HG03558 (cell line): ENCODE data around the gene XPNPEP1.

ENCODE experiments used
- ATAC-seq: cut with Tn5 transposase; IDR thresholded peaks from one replicate; pipeline ENCODE4 v1.9.1; 2021; ENCODE audit warnings: moderate number of reproducible peaks; ENCODE audit not compliant: unreplicated experiment; ENCODE audit errors: extremely low read depth

XPNPEP1 gene

GRCh38 chr10:109922976-109923921, at the start of gene XPNPEP1:
TSS of gene XPNPEP1 (minus strand) at chr10:109923511. CDS start at chr10:109923433, 78 bp downstream.
- peak; percentile 93 for ATAC-seq

- no peak for ATAC-seq
Observed at GRCh38 chr10:109972372-109973001, 49.2 kb upstream of the XPNPEP1 start.

GRCh38 chr10:109971634-109972033, 48.3 kb upstream of the XPNPEP1 start:
- no peak for ATAC-seq

- no peak for ATAC-seq
Observed at GRCh38 chr10:109969760-109970346, 46.5 kb upstream of the XPNPEP1 start.

GRCh38 chr10:109968953-109969759, 45.8 kb upstream of the XPNPEP1 start:
- no peak for ATAC-seq

GRCh38 chr10:109967739-109968088, 44.4 kb upstream of the XPNPEP1 start:
- no peak for ATAC-seq

GRCh38 chr10:109966961-109967738, 43.8 kb upstream of the XPNPEP1 start:
- no peak for ATAC-seq

GRCh38 chr10:109964318-109964717, 41.0 kb upstream of the XPNPEP1 start:
- ATAC-seq, result no peak

GRCh38 chr10:109963439-109963838, 40.1 kb upstream of the XPNPEP1 start:
- ATAC-seq, result no peak

- ATAC-seq, result no peak
Observed at GRCh38 chr10:109962247-109962646, 38.9 kb upstream of the XPNPEP1 start.

GRCh38 chr10:109961174-109962001, 38.1 kb upstream of the XPNPEP1 start:
- ATAC-seq, result no peak

GRCh38 chr10:109960682-109961081, 37.4 kb upstream of the XPNPEP1 start:
- no peak for ATAC-seq

- no peak for ATAC-seq
Observed at GRCh38 chr10:109959259-109960145, 36.2 kb upstream of the XPNPEP1 start.

GRCh38 chr10:109958059-109958458, 34.7 kb upstream of the XPNPEP1 start:
- no peak for ATAC-seq

- ATAC-seq, result peak; percentile 90
Observed at GRCh38 chr10:109957092-109957797, 33.9 kb upstream of the XPNPEP1 start.

- ATAC-seq, result peak; percentile 39
Observed at GRCh38 chr10:109956454-109957091, 33.3 kb upstream of the XPNPEP1 start.

- ATAC-seq, result no peak
Observed at GRCh38 chr10:109953766-109954165, 30.5 kb upstream of the XPNPEP1 start.
